GM12878 (cell line): ENCODE data around the gene MFGE8.

ENCODE experiments used
- ATF2 ChIP-seq: IDR thresholded peaks from 2 replicates; pipeline ENCODE4 v1.6.1; 2012; ENCODE audit warnings: low read length, inconsistent platforms
- BRCA1 ChIP-seq: IDR thresholded peaks from 2 replicates; pipeline ENCODE4 v1.6.1; 2011; ENCODE audit warnings: low read depth, low read length, improper control_type of control experiment
- CREB1 ChIP-seq: IDR thresholded peaks from 2 replicates; pipeline ENCODE4 v1.6.1; 2012; ENCODE audit warnings: low read depth, mild to moderate bottlenecking, inconsistent platforms
- CTCF ChIP-seq, 3 experiments: IDR thresholded peaks in 2 of 3; conservative IDR thresholded peaks in 1 of 3; 2 replicates each; pipeline ENCODE4 v1.5.1; 2011; ENCODE audit warnings: low read depth in 3 of 3, low read length in 3 of 3, mild to moderate bottlenecking in 3 of 3, control low read depth in 2 of 3, moderate library complexity in 2 of 3, inconsistent platforms in 1 of 3, mixed read lengths in 1 of 3; ENCODE audit not compliant: control insufficient read depth in 2 of 3, insufficient read depth in 1 of 3; ENCODE audit errors: extremely low read depth in 1 of 3
- EP300 ChIP-seq, 2 experiments: fragments of 150-350 bp in 1 of 2; IDR thresholded peaks; 2 replicates each; pipeline ENCODE4 v1.6.1; 2011 to 2012; ENCODE audit warnings: low read depth in 2 of 2, low read length in 2 of 2, borderline replicate concordance in 1 of 2, improper control_type of control experiment in 1 of 2, inconsistent platforms in 1 of 2; ENCODE audit not compliant: control insufficient read depth in 1 of 2
- EZH2 ChIP-seq: IDR thresholded peaks from 2 replicates; pipeline ENCODE4 v1.6.1; 2012; ENCODE audit warnings: low read depth, mild to moderate bottlenecking, control low read depth, inconsistent platforms, low read length, borderline replicate concordance; ENCODE audit not compliant: control insufficient read depth
- HDAC2 ChIP-seq: fragments of 200-600 bp; sonication (generic); IDR thresholded peaks from 2 replicates; pipeline ENCODE4 v1.6.1; 2017
- HSF1 ChIP-seq: fragments of 150-350 bp; IDR thresholded peaks from 2 replicates; pipeline ENCODE4 v1.6.1; 2014; ENCODE audit warnings: mild to moderate bottlenecking, low read depth, low read length
- NFYA ChIP-seq: IDR thresholded peaks from 2 replicates; pipeline ENCODE4 v1.6.1; 2011; ENCODE audit warnings: low read depth, mild to moderate bottlenecking, low read length, improper control_type of control experiment, borderline replicate concordance
- PAX5 ChIP-seq: IDR thresholded peaks from 2 replicates; pipeline ENCODE4 v1.6.1; 2011; ENCODE audit warnings: low read depth, low read length, borderline replicate concordance
- POLR2A ChIP-seq: IDR thresholded peaks from 2 replicates; pipeline ENCODE4 v1.6.1; 2011; ENCODE audit warnings: low read depth, mild to moderate bottlenecking, low read length
- POLR2AphosphoS2 ChIP-seq: IDR thresholded peaks from 2 replicates; pipeline ENCODE4 v1.6.1; 2011; ENCODE audit warnings: low read depth, mild to moderate bottlenecking, low read length, improper control_type of control experiment, moderate library complexity
- SUZ12 ChIP-seq: fragments of 200-600 bp; sonication (generic); IDR thresholded peaks from one replicate; pipeline ENCODE4 v1.6.1; 2018; ENCODE audit warnings: antibody characterized with exemption, mild to moderate bottlenecking; ENCODE audit not compliant: unreplicated experiment

GRCh38 chr15:88858934-88859333 is 54.2 kb downstream of the MFGE8 start:
- TF ChIP-seq CREB1 (no peak), CTCF (IDR thresholded peaks at IDR 0.05 in 2 of 3, conservative IDR thresholded peaks at IDR 0.05 in 1 of 3; ENCODE audit: control insufficient read depth in 2 of 3, extremely low read depth in 1 of 3, insufficient read depth in 1 of 3, low read depth in 3 of 3, low read length in 3 of 3) (no peak), ATF2 (no peak), PAX5 (no peak), HSF1 (no peak), EZH2 (no peak), POLR2A (no peak), HDAC2 (no peak), POLR2AphosphoS2 (no peak), EP300 (IDR thresholded peaks at IDR 0.05; ENCODE audit: borderline replicate concordance in 1 of 2, control insufficient read depth in 1 of 2, low read depth in 2 of 2, low read length in 2 of 2) (no peak), SUZ12 (no peak), BRCA1 (no peak), NFYA (no peak)
